Activated naive CD8-positive, alpha-beta T cell treated with anti-CD3 and anti-CD28 coated beads, Interleukin-2, amount 50 U/mL, for 24 hours (primary cell): ENCODE results near the gene IL22.
A peak's percentile ranks its signal among the peaks of the same experiment; 100 is the strongest.

Source experiments
- ATAC-seq: fragments of 150-1000 bp; cut with Tn5 transposase; one replicate; pipeline ENCODE4 v1.10.0; 2021
- DNase-seq: peaks from one replicate; pipeline ENCODE4 v3.0.0; 2021
- H3K27ac Mint-ChIP-seq: one replicate; pipeline ENCODE4 v1.8.0; 2021; ENCODE audit warnings: mild to moderate bottlenecking, mixed read lengths
- H3K27me3 Mint-ChIP-seq: one replicate; pipeline ENCODE4 v1.8.0; 2021; ENCODE audit warnings: mixed read lengths
- H3K36me3 Mint-ChIP-seq: one replicate; pipeline ENCODE4 v1.8.0; 2021; ENCODE audit warnings: low read depth, mixed read lengths
- H3K4me1 Mint-ChIP-seq: one replicate; pipeline ENCODE4 v1.8.0; 2021; ENCODE audit warnings: mixed read lengths
- H3K4me3 Mint-ChIP-seq: one replicate; pipeline ENCODE4 v1.8.0; 2021; ENCODE audit warnings: mild to moderate bottlenecking, moderate library complexity, mixed read lengths
- H3K9me3 Mint-ChIP-seq: one replicate; pipeline ENCODE4 v1.8.0; 2021; ENCODE audit warnings: mixed read lengths

The IL22 gene

GRCh38 chr12:68253504-68253903 is at the start of gene IL22:
IL22 (minus strand) TSS chr12:68253604; CDS start chr12:68253448, 156 bp downstream.
- Mint-ChIP-seq H3K9me3 (no peaks in the 10 kb centered on the region), H3K4me3 (no peak within 1 kb of the TSS), H3K4me1 (peaks cover 11% of the 10 kb centered on the region), H3K36me3 (no peaks in the 10 kb centered on the region), H3K27ac (no peak within 1 kb of the TSS), H3K27me3 (peaks cover 14% of the 10 kb centered on the region)
- DNase-seq (no peak), ATAC-seq (no peak)

- peaks cover 15% of the 10 kb centered on the region for H3K9me3 Mint-ChIP-seq
- peaks cover 11% of the 10 kb centered on the region for H3K4me1 Mint-ChIP-seq
- H3K27ac Mint-ChIP-seq = no peak overlapping the region
- no peak for DNase-seq
- no peaks in the 10 kb centered on the region for H3K27me3 Mint-ChIP-seq
- H3K4me3 Mint-ChIP-seq = no peak overlapping the region
- peaks cover 51% of the 10 kb centered on the region for H3K36me3 Mint-ChIP-seq
- no peak for ATAC-seq
Observed at GRCh38 chr12:68297929-68298328, 44.5 kb upstream of the IL22 start.

GRCh38 chr12:68294251-68294650 is 40.8 kb upstream of the IL22 start:
- peaks cover 3% of the 10 kb centered on the region for H3K9me3 Mint-ChIP-seq
- H3K36me3 Mint-ChIP-seq = peaks cover 22% of the 10 kb centered on the region
- H3K27me3 Mint-ChIP-seq = no peaks in the 10 kb centered on the region
- no peak for DNase-seq
- peaks cover 43% of the 10 kb centered on the region for H3K4me1 Mint-ChIP-seq
- H3K4me3 Mint-ChIP-seq = no peak overlapping the region
- no peak for ATAC-seq
- H3K27ac Mint-ChIP-seq = no peak overlapping the region

- Mint-ChIP-seq H3K27ac (no peak overlapping the region), H3K4me1 (peaks cover 43% of the 10 kb centered on the region), H3K4me3 (no peak overlapping the region), H3K36me3 (peaks cover 15% of the 10 kb centered on the region), H3K9me3 (peaks cover 2% of the 10 kb centered on the region), H3K27me3 (no peaks in the 10 kb centered on the region)
- ATAC-seq = no peak
- DNase-seq = no peak
Observed at GRCh38 chr12:68293347-68293746, 39.9 kb upstream of the IL22 start.

GRCh38 chr12:68292151-68292943 is 38.9 kb upstream of the IL22 start:
- H3K4me3 Mint-ChIP-seq = no peak overlapping the region
- H3K27me3 Mint-ChIP-seq = no peaks in the 10 kb centered on the region
- DNase-seq (no peak), ATAC-seq (no peak)
- H3K4me1 Mint-ChIP-seq = peaks cover 45% of the 10 kb centered on the region
- peaks cover 15% of the 10 kb centered on the region for H3K36me3 Mint-ChIP-seq
- H3K27ac Mint-ChIP-seq = no peak overlapping the region
- H3K9me3 Mint-ChIP-seq = peaks cover 3% of the 10 kb centered on the region

GRCh38 chr12:68291396-68292036 is 38.1 kb upstream of the IL22 start:
- Mint-ChIP-seq H3K4me3 (no peak overlapping the region), H3K27ac (no peak overlapping the region), H3K4me1 (peaks cover 49% of the 10 kb centered on the region), H3K9me3 (peaks cover 3% of the 10 kb centered on the region), H3K27me3 (no peaks in the 10 kb centered on the region), H3K36me3 (peaks cover 13% of the 10 kb centered on the region)
- ATAC-seq (peak; percentile 17), DNase-seq (no peak)

GRCh38 chr12:68290126-68290525 is 36.7 kb upstream of the IL22 start:
- H3K27ac Mint-ChIP-seq = peak overlapping the region; percentile 75
- no peak overlapping the region for H3K4me3 Mint-ChIP-seq
- H3K27me3 Mint-ChIP-seq = peaks cover 3% of the 10 kb centered on the region
- peaks cover 5% of the 10 kb centered on the region for H3K36me3 Mint-ChIP-seq
- H3K9me3 Mint-ChIP-seq = peaks cover 3% of the 10 kb centered on the region
- H3K4me1 Mint-ChIP-seq = peaks cover 49% of the 10 kb centered on the region
- ATAC-seq = peak; percentile 96
- DNase-seq = no peak

- Mint-ChIP-seq H3K4me3 (no peak overlapping the region), H3K27me3 (peaks cover 7% of the 10 kb centered on the region), H3K4me1 (peaks cover 51% of the 10 kb centered on the region), H3K36me3 (peaks cover 1% of the 10 kb centered on the region), H3K9me3 (peaks cover 3% of the 10 kb centered on the region), H3K27ac (no peak overlapping the region)
- DNase-seq (no peak), ATAC-seq (no peak)
Observed at GRCh38 chr12:68287106-68287505, 33.7 kb upstream of the IL22 start.

GRCh38 chr12:68286396-68286795 is 33.0 kb upstream of the IL22 start:
- peaks cover 7% of the 10 kb centered on the region for H3K27me3 Mint-ChIP-seq
- H3K9me3 Mint-ChIP-seq = peaks cover 3% of the 10 kb centered on the region
- H3K4me3 Mint-ChIP-seq = no peak overlapping the region
- peaks cover 51% of the 10 kb centered on the region for H3K4me1 Mint-ChIP-seq
- DNase-seq = no peak
- no peak overlapping the region for H3K27ac Mint-ChIP-seq
- H3K36me3 Mint-ChIP-seq = no peaks in the 10 kb centered on the region
- ATAC-seq = no peak

- Mint-ChIP-seq H3K36me3 (no peaks in the 10 kb centered on the region), H3K9me3 (peaks cover 3% of the 10 kb centered on the region), H3K4me3 (no peak overlapping the region), H3K27ac (no peak overlapping the region), H3K27me3 (peaks cover 7% of the 10 kb centered on the region), H3K4me1 (peaks cover 51% of the 10 kb centered on the region)
- ATAC-seq (no peak), DNase-seq (no peak)
Observed at GRCh38 chr12:68285541-68285940, 32.1 kb upstream of the IL22 start.

GRCh38 chr12:68281322-68282077 is 28.1 kb upstream of the IL22 start:
- ATAC-seq = peak; percentile 85
- peaks cover 59% of the 10 kb centered on the region for H3K4me1 Mint-ChIP-seq

GRCh38 chr12:68280240-68280639 is 26.8 kb upstream of the IL22 start:
- Mint-ChIP-seq H3K36me3 (no peaks in the 10 kb centered on the region), H3K9me3 (no peaks in the 10 kb centered on the region), H3K27me3 (peaks cover 4% of the 10 kb centered on the region), H3K4me3 (no peak overlapping the region), H3K27ac (no peak overlapping the region), H3K4me1 (peaks cover 63% of the 10 kb centered on the region)
- ATAC-seq = no peak
- no peak for DNase-seq

More at GRCh38 chr12:68281322-68282077, 28.1 kb upstream of the IL22 start:
- H3K9me3 Mint-ChIP-seq = no peaks in the 10 kb centered on the region
- H3K4me3 Mint-ChIP-seq = no peak overlapping the region
- H3K36me3 Mint-ChIP-seq = no peaks in the 10 kb centered on the region
- H3K27ac Mint-ChIP-seq = peak overlapping the region; percentile 55
- DNase-seq = no peak
- peaks cover 7% of the 10 kb centered on the region for H3K27me3 Mint-ChIP-seq

- Mint-ChIP-seq H3K27ac (no peak overlapping the region), H3K9me3 (no peaks in the 10 kb centered on the region), H3K36me3 (no peaks in the 10 kb centered on the region), H3K27me3 (peaks cover 4% of the 10 kb centered on the region), H3K4me1 (peaks cover 63% of the 10 kb centered on the region), H3K4me3 (no peak overlapping the region)
- DNase-seq (no peak), ATAC-seq (no peak)
Observed at GRCh38 chr12:68279227-68280054, 26.0 kb upstream of the IL22 start.

GRCh38 chr12:68276402-68276930 is 23.1 kb upstream of the IL22 start:
- Mint-ChIP-seq H3K27ac (no peak overlapping the region), H3K9me3 (no peaks in the 10 kb centered on the region), H3K27me3 (no peaks in the 10 kb centered on the region), H3K4me1 (peaks cover 44% of the 10 kb centered on the region), H3K36me3 (no peaks in the 10 kb centered on the region), H3K4me3 (no peak overlapping the region)
- ATAC-seq = no peak
- no peak for DNase-seq
